ENCODE results near the gene FLNB.

Gene FLNB

GRCh38 chr3:58011580-58011979 lies 3.4 kb downstream of the FLNB start:
- H3K4me3 ChIP-seq (ENCODE audit: low read depth, low read length), result no peak overlapping the region
- ChIA-PET CTCF (interaction anchor here (0.5 to 1.8 kb wide), 3 partner anchors 12 to 206 kb away, joined by 3 to 6 read pairs (median 4); no protein-coding TSS in a partner anchor), POLR2A (interaction anchor here (0.7 to 1.5 kb wide), 3 partner anchors 24 to 37 kb away, joined by 3 to 5 read pairs (median 4); no protein-coding TSS in a partner anchor)
- no peaks in the 10 kb centered on the region for H3K9me3 ChIP-seq (ENCODE audit: control insufficient read depth, insufficient read depth, low read depth, low read length)
- H3K4me1 ChIP-seq (ENCODE audit: control insufficient read depth, insufficient read depth, low read length), result 0 out of 2 replicates have a peak, but pooled peaks cover 3% of the 10 kb centered on the region
- no peaks in the 10 kb centered on the region for H3K36me3 ChIP-seq (ENCODE audit: control insufficient read depth in 2 of 2, insufficient read depth in 1 of 2, low read length in 2 of 2)
- TF ChIP-seq ZBTB6 (tag by site-specific recombination; IDR thresholded peaks at IDR 0.05) (no peak), BCL6B (tag by site-specific recombination; IDR thresholded peaks at IDR 0.05) (no peak), ZNF707 (tag by site-specific recombination; IDR thresholded peaks at IDR 0.05) (no peak), ZNF174 (tag by site-specific recombination; IDR thresholded peaks at IDR 0.05) (no peak), MEIS1 (CRISPR knock-in tag; IDR thresholded peaks at IDR 0.05; ENCODE audit: borderline replicate concordance) (no peak), ZNF654 (tag by site-specific recombination; IDR thresholded peaks at IDR 0.05; ENCODE audit: low read depth) (no peak), ZNF37A (tag by site-specific recombination; IDR thresholded peaks at IDR 0.05) (no peak), ZNF488 (tag by site-specific recombination; IDR thresholded peaks at IDR 0.05) (no peak), KLF7 (tag by site-specific recombination; IDR thresholded peaks at IDR 0.05; ENCODE audit: borderline replicate concordance) (no peak), YY1 (tag by site-specific recombination; IDR thresholded peaks at IDR 0.05) (no peak), ZNF610 (tag by site-specific recombination; IDR thresholded peaks at IDR 0.05; ENCODE audit: borderline replicate concordance) (no peak)
- no peak overlapping the region for H3K27ac ChIP-seq (ENCODE audit: extremely low read depth, low read depth, low read length)

- POLR2A ChIA-PET, result interaction anchor here (0.7 kb wide), 1 partner anchor 27 kb away, joined by 5 read pairs; no protein-coding TSS in a partner anchor
- Histone ChIP-seq H3K36me3 (ENCODE audit: control insufficient read depth in 2 of 2, insufficient read depth in 1 of 2, low read length in 2 of 2) (no peaks in the 10 kb centered on the region), H3K4me1 (ENCODE audit: control insufficient read depth, insufficient read depth, low read length) (0 out of 2 replicates have a peak, but pooled peaks cover 3% of the 10 kb centered on the region), H3K27ac (ENCODE audit: extremely low read depth, low read depth, low read length) (no peak overlapping the region), H3K4me3 (ENCODE audit: low read depth, low read length) (no peak overlapping the region), H3K9me3 (ENCODE audit: control insufficient read depth, insufficient read depth, low read depth, low read length) (no peaks in the 10 kb centered on the region)
- CTCF ChIA-PET, result interaction anchor here (0.5 to 0.6 kb wide), 2 partner anchors 165 to 647 kb away, joined by 3 to 4 read pairs; no protein-coding TSS in a partner anchor
- no peak for TF ChIP-seq ZNF660 (tag by site-specific recombination; IDR thresholded peaks at IDR 0.05)
- TF ChIP-seq ZNF449 (tag by site-specific recombination; IDR thresholded peaks at IDR 0.05), result no peak
- TF ChIP-seq ATF2 (tag by site-specific recombination; IDR thresholded peaks at IDR 0.05; ENCODE audit: low read depth), result no peak
Measured at GRCh38 chr3:58012302-58012701, 4.1 kb downstream of the FLNB start.

- H3K9me3 ChIP-seq (ENCODE audit: control insufficient read depth, insufficient read depth, low read depth, low read length), result no peaks in the 10 kb centered on the region
- POLR2A ChIA-PET, result no interaction called here
- CTCF ChIA-PET, result interaction anchor here (0.6 kb wide), 1 partner anchor 150 kb away, joined by 3 read pairs; no protein-coding TSS in a partner anchor
- H3K4me3 ChIP-seq (ENCODE audit: low read depth, low read length), result no peak overlapping the region
- 0 out of 2 replicates have a peak, but pooled peaks cover 3% of the 10 kb centered on the region for H3K4me1 ChIP-seq (ENCODE audit: control insufficient read depth, insufficient read depth, low read length)
- no peaks in the 10 kb centered on the region for H3K36me3 ChIP-seq (ENCODE audit: control insufficient read depth in 2 of 2, insufficient read depth in 1 of 2, low read length in 2 of 2)
- no peak overlapping the region for H3K27ac ChIP-seq (ENCODE audit: extremely low read depth, low read depth, low read length)
- TF ChIP-seq ZNF132 (tag by site-specific recombination; IDR thresholded peaks at IDR 0.05; ENCODE audit: borderline replicate concordance), result no peak
- no peak for TF ChIP-seq HOXA7 (CRISPR knock-in tag; IDR thresholded peaks at IDR 0.05; ENCODE audit: borderline replicate concordance)
- no peak for TF ChIP-seq ZNF555 (tag by site-specific recombination; conservative IDR thresholded peaks at IDR 0.05)
- TF ChIP-seq ZNF670 (tag by site-specific recombination; IDR thresholded peaks at IDR 0.05; ENCODE audit: low read depth), result no peak
- no peak for TF ChIP-seq SETDB1 (IDR thresholded peaks at IDR 0.05; ENCODE audit: insufficient read length, low read length)
- no peak for TF ChIP-seq ZSCAN18 (tag by site-specific recombination; IDR thresholded peaks at IDR 0.05)
- TF ChIP-seq ZNF18 (tag by site-specific recombination; IDR thresholded peaks at IDR 0.05), result no peak
- TF ChIP-seq BCL11B (tag by site-specific recombination; IDR thresholded peaks at IDR 0.05; ENCODE audit: low read depth), result no peak
Measured at GRCh38 chr3:58013099-58013498, 4.9 kb downstream of the FLNB start.

Data from HEK293 (cell line).